Testis (tissue), 2 donors: ENCODE results near the gene PBX1.

ENCODE experiments used
- POLR2A ChIP-seq: fragments of 450-650 bp; IDR thresholded peaks from one replicate; pipeline ENCODE4 v1.6.1; 2017; ENCODE audit warnings: antibody characterized with exemption, mild to moderate bottlenecking, moderate library complexity
- TF ChIP-seq, protein P1 (sequence below), 3 experiments: fragments of 450-650 bp in 2 of 3; fragments of 200-600 bp in 1 of 3; sonication (generic) in 1 of 3; IDR thresholded peaks; one replicate each; pipeline ENCODE4 v1.5.1; 2016 to 2019; ENCODE audit warnings: antibody characterized with exemption in 3 of 3, mild to moderate bottlenecking in 2 of 3, moderate library complexity in 1 of 3

DNA sequence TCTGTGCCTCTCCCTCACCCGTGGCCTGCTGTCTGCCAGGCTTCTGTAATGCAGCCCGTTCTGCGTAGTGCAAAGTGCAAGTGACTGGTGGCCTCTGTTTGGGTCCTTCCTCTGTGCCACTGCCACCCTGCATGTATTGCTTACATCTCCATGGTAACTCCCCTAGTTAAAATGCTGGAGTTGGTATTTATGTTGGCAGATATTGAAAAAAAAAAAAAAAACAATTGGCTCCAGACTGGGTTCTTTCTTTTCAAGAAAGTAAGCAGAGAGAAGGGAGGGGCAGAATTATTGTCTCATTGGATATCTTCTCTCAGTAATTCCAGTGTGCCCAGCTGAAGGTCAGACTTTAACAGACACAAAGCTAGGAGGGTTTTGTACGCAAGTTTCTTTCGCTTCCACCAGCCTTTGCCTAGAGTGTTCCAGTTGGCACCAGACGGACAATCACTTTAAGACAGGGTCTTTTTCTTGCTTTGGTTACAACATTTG lies 242.3 kb downstream of the PBX1 start:
- TF ChIP-seq, protein P1, sequence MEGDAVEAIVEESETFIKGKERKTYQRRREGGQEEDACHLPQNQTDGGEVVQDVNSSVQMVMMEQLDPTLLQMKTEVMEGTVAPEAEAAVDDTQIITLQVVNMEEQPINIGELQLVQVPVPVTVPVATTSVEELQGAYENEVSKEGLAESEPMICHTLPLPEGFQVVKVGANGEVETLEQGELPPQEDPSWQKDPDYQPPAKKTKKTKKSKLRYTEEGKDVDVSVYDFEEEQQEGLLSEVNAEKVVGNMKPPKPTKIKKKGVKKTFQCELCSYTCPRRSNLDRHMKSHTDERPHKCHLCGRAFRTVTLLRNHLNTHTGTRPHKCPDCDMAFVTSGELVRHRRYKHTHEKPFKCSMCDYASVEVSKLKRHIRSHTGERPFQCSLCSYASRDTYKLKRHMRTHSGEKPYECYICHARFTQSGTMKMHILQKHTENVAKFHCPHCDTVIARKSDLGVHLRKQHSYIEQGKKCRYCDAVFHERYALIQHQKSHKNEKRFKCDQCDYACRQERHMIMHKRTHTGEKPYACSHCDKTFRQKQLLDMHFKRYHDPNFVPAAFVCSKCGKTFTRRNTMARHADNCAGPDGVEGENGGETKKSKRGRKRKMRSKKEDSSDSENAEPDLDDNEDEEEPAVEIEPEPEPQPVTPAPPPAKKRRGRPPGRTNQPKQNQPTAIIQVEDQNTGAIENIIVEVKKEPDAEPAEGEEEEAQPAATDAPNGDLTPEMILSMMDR (IDR thresholded peaks at IDR 0.05): no peak
- TF ChIP-seq POLR2A: no peak
